ENCODE measurements around the gene SFTPD. TPM values are rescaled to one million over a fixed set of nuclear protein-coding genes. Genes with fewer than 3 reads are reported as not detected.

Gene SFTPD
- total and polyA plus RNA-seq, 9 of the 15 experiments (the other 6 are each of a cell fraction or from before 2014, with no cell fraction given) = 0.20 TPM; not detected in 8

GRCh38 chr10:79938728-79939406, 10.0 kb downstream of the SFTPD start (continued):
- TF ChIP-seq ZNF217 (CRISPR knock-in tag; IDR thresholded peaks at IDR 0.05) = no peak
- 0 out of 2 replicates have a peak, but pooled peaks have one; percentile 24 for TF ChIP-seq ELF1 (tag; IDR thresholded peaks at IDR 0.05)
- TF ChIP-seq THRAP3 (IDR thresholded peaks at IDR 0.05; ENCODE audit: borderline replicate concordance) = no peak
- TF ChIP-seq, protein P1, sequence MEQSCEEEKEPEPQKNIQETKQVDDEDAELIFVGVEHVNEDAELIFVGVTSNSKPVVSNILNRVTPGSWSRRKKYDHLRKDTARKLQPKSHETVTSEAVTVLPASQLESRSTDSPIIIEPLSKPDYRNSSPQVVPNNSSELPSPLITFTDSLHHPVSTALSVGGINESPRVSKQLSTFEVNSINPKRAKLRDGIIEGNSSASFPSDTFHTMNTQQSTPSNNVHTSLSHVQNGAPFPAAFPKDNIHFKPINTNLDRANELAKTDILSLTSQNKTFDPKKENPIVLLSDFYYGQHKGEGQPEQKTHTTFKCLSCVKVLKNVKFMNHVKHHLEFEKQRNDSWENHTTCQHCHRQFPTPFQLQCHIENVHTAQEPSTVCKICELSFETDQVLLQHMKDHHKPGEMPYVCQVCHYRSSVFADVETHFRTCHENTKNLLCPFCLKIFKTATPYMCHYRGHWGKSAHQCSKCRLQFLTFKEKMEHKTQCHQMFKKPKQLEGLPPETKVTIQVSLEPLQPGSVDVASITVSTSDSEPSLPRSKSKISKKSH (CRISPR knock-in tag; IDR thresholded peaks at IDR 0.05) = no peak
- no peak for TF ChIP-seq CBFB (CRISPR knock-in tag; IDR thresholded peaks at IDR 0.05)
- TF ChIP-seq, protein P2, sequence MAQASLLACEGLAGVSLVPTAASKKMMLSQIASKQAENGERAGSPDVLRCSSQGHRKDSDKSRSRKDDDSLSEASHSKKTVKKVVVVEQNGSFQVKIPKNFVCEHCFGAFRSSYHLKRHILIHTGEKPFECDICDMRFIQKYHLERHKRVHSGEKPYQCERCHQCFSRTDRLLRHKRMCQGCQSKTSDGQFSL (CRISPR knock-in tag; IDR thresholded peaks at IDR 0.05) = no peak
- TF ChIP-seq, protein P2 (tag; IDR thresholded peaks at IDR 0.05) = no peak
- TF ChIP-seq ZNF140 (CRISPR knock-in tag; IDR thresholded peaks at IDR 0.05) = no peak
- peak; percentile 94 for TF ChIP-seq SPI1 (IDR thresholded peaks at IDR 0.05; ENCODE audit: borderline replicate concordance, low read depth, low read length)
- TF ChIP-seq EGR1 (conservative IDR thresholded peaks at IDR 0.05) = peak; percentile 58
- no peak for TF ChIP-seq STAT6 (CRISPR knock-in tag; IDR thresholded peaks at IDR 0.05)
- TF ChIP-seq PTBP1 (IDR thresholded peaks at IDR 0.05; ENCODE audit: low read depth, low read length) = no peak
- TF ChIP-seq RNF2 (IDR thresholded peaks at IDR 0.05) = no peak
- TF ChIP-seq NCOA4 (IDR thresholded peaks at IDR 0.05; ENCODE audit: partially characterized antibody) = no peak
- TF ChIP-seq NRF1 (conservative IDR thresholded peaks at IDR 0.05 in 1 of 2, IDR thresholded peaks at IDR 0.05 in 1 of 2) = peak in 1 of 2 experiments; percentile 37; a peak in 2 of 4 replicates
- TF ChIP-seq ZNF507 (tag; conservative IDR thresholded peaks at IDR 0.05) = no peak
- TF ChIP-seq XRCC4 (IDR thresholded peaks at IDR 0.05; ENCODE audit: extremely low read depth, insufficient read depth, insufficient read length) = no peak
- no peak for TF ChIP-seq CCNT2 (IDR thresholded peaks at IDR 0.05; ENCODE audit: borderline replicate concordance, extremely low read depth, insufficient read length, low read depth, low read length)
